GM12891 (cell line): ENCODE measurements around the gene P4HB.

ENCODE experiments used
- PAX5 ChIP-seq: IDR thresholded peaks from 2 replicates; pipeline ENCODE4 v1.6.1; 2011; ENCODE audit warnings: low read length, moderate library complexity, mild to moderate bottlenecking; ENCODE audit not compliant: insufficient read depth, severe bottlenecking
- POLR2A ChIP-seq: IDR thresholded peaks from 2 replicates; pipeline ENCODE4 v1.6.1; 2011; ENCODE audit warnings: low read depth, low read length, control low read depth
- POLR2AphosphoS5 ChIP-seq: IDR thresholded peaks from 2 replicates; pipeline ENCODE4 v1.6.1; 2011; ENCODE audit warnings: low read depth, low read length, control low read depth
- POU2F2 ChIP-seq: IDR thresholded peaks from 2 replicates; pipeline ENCODE4 v1.6.1; 2011; ENCODE audit warnings: low read depth, mild to moderate bottlenecking, control low read depth, low read length, moderate library complexity
- SPI1 ChIP-seq: IDR thresholded peaks from 2 replicates; pipeline ENCODE4 v1.6.1; 2011; ENCODE audit warnings: low read depth, low read length, control low read depth
- TAF1 ChIP-seq: IDR thresholded peaks from 2 replicates; pipeline ENCODE4 v1.6.1; 2011; ENCODE audit warnings: low read depth, low read length, control low read depth

- no peak for TF ChIP-seq POLR2A
- TF ChIP-seq POLR2AphosphoS5, result no peak
- TF ChIP-seq SPI1, result no peak
- no peak for TF ChIP-seq TAF1
- TF ChIP-seq POU2F2, result no peak
- TF ChIP-seq PAX5, result no peak
Measured at GRCh38 chr17:81824595-81824994, 35.7 kb downstream of the P4HB start.
